T47D (cell line): ENCODE measurements around the gene CGNL1.

Experiments
- DNase-seq, 2 experiments: peaks; one replicate each; pipeline versions ENCODE4 v3.0.0 to v3.0.0-alpha.2; 2011 to 2012; ENCODE audit warnings: low read depth in 1 of 2, low spot score in 1 of 2
- JUND ChIP-seq: IDR thresholded peaks from 2 replicates; pipeline ENCODE4 v1.6.1; 2012; ENCODE audit warnings: low read depth
- in situ Hi-C: cut with HindIII; loops from 2 replicates; pipeline ENCODE4 v1.10.0; 2016; ENCODE audit warnings: low sequenced_read_pairs, low pct_unique_long_range_greater_than_20kb

The CGNL1 gene

DNA sequence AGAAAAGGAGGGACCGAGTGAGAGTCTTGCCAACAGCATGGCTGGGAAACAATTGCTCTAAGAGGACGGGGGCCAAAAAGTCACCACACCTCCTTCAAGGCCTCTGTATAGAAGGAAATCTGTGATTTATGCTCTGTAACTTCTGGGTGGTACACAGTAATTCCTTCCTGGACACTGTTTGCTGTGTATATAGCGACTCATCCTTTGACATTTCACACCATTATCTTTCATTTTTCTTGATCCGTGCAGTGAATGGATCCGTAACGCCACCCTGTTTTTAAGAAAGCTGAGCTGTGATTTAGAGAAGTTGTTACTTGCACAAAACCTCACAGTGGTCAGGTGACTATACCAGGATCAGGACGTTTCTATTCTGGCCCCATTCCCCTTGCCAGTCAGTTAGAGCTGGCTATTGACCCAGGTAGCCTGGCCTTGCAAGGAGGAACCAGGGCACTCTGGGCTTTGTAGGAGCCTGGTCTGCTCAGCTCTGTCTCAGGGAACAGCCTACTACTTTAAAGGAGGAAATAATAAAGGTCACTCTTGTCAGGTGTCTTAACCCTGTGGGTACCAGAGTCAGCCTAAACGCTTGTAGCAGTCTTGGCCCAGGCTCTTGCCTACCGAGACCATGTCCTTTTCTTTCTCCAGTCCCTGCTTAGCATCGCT lies 128.9 kb downstream of the CGNL1 start:
- in situ Hi-C loops: no loop called here
- DNase-seq: no peak
- TF ChIP-seq JUND: no peak

- TF ChIP-seq JUND: no peak
- in situ Hi-C loops: no loop called here
- peak in 1 of 2 experiments; percentile 86 for DNase-seq
Observed at GRCh38 chr15:57505949-57506391, 129.7 kb downstream of the CGNL1 start.

DNA sequence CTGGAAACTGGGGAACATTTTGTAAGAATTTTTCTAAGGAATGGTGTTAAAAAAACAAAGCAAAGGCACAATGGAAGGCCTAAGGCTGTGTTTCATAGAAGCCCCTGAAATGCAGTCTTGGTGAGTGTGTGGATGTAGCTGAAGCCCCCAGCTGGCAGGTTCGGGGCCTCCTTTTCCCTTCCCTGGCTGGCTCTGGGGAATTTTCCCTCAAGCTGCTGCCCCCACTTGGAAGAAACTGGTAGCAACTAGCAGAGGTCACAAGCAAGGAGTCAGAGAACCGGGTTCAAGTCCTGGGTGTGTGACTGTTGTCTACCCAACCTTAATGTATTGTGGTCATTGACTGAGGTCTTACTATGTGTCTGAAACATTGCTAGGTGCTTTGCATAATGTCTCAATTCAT lies 130.1 kb downstream of the CGNL1 start:
- no peak for TF ChIP-seq JUND
- in situ Hi-C loops: no loop called here

GRCh38 chr15:57507111-57507510 lies 130.8 kb downstream of the CGNL1 start:
- in situ Hi-C loops: no loop called here
- DNase-seq: no peak
- TF ChIP-seq JUND: no peak

More for the DNA sequence above, 130.1 kb downstream of the CGNL1 start:
- DNase-seq: no peak

DNA sequence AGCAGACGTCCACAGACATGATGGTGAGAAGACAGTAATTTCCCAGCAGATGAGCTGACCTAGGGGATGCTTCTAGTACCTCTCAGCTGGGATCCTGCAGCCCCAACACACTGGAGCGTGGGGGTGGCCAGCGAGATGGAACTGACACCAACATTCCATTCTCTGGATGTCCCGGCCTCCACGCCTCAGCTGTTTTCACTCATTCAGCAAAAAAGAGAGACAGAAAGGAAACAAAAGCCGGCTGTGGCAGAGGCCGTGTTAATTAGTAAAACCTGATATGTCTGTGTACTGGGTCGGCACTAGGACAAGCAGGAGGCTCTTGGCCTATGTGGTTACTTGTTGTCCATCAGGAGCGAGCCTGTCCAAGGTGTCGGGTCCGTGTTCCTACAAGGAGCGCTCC lies 132.8 kb downstream of the CGNL1 start:
- in situ Hi-C loops: no loop called here
- no peak for TF ChIP-seq JUND
- no peak for DNase-seq

- in situ Hi-C loops: no loop called here
- DNase-seq: no peak
- no peak for TF ChIP-seq JUND
Observed at GRCh38 chr15:57509965-57510364, 133.7 kb downstream of the CGNL1 start.

- TF ChIP-seq JUND: no peak
- DNase-seq: peak in 1 of 2 experiments; percentile 67
- in situ Hi-C loops: no loop called here
Observed at GRCh38 chr15:57510647-57511046, 134.3 kb downstream of the CGNL1 start.

- no peak for DNase-seq
- in situ Hi-C loops: no loop called here
- no peak for TF ChIP-seq JUND
Observed at GRCh38 chr15:57516327-57517029, 140.2 kb downstream of the CGNL1 start.

- TF ChIP-seq JUND: no peak
- DNase-seq: no peak
- in situ Hi-C loops: no loop called here
Observed at GRCh38 chr15:57517030-57517671, 140.8 kb downstream of the CGNL1 start.

DNA sequence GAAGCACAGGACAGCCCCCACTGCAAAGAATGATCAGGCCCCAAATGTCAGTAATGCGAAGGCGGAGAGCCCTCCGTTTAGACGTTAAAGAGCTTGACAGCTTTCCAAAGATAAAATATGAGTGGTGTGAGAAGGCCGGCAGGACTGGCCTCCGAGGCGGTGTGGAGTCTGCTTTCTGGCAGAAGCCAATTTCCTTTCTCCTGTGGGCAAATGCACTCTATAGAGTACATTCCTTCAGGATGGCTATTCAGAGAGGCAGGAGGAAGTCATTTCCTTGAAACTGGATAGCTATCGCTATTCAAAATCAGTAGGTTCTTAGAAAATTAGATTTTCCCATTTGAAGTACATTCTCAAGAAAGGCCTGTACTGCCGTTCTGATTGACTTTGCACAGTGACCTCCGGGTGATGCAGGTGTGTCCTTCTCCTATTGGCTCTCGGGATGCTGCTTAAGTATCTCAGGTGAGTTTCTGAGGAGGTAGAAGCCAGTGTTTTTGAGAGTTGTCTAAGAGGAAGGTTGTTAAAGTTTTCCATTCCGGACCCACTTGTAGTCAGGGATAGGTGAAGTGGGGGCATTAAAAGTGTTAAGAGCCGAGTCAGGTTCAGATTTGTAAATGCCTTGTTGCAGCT lies 142.6 kb downstream of the CGNL1 start:
- no peak for DNase-seq
- in situ Hi-C loops: no loop called here
- TF ChIP-seq JUND: no peak

- DNase-seq: no peak
- in situ Hi-C loops: no loop called here
- TF ChIP-seq JUND: no peak
Observed at GRCh38 chr15:57519806-57520205, 143.5 kb downstream of the CGNL1 start.

- TF ChIP-seq JUND: no peak
- in situ Hi-C loops: no loop called here
- DNase-seq: no peak
Observed at GRCh38 chr15:57521503-57521902, 145.2 kb downstream of the CGNL1 start.

DNA sequence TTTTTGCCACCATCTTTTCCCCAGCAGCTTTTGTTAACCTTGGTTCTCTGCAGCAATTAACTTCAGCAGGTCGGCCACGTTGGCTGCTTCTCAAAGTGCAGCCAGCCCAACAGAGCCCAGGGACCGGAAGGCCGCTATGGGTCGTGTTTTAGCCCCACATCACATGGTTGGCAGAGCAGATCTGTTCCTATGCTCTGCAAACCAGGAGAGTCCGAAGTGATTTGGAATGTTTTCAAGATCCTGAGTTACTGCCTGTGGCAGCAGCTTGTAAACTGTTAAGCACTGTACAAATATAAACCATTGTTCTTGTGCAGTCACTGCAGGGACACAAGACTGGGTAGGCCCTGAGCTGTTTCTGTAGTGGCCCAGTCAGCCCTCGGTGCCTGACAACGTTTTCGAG lies 145.8 kb downstream of the CGNL1 start:
- in situ Hi-C loops: no loop called here
- peak in 1 of 2 experiments; percentile 56 for DNase-seq
- no peak for TF ChIP-seq JUND
